Head of caudate nucleus (tissue), 42 donors: ENCODE data around the gene ZAP70.
"Not testable (repeated sequence)": the region's sequence is repeated elsewhere in the genome, so short reads cannot be mapped to it uniquely, and the experiment has no call there.

Experiments
- DNase-seq, 42 donors: peaks; one replicate each; pipeline versions ENCODE4 v3.0.0 to v3.0.0-alpha.2; 2020 to 2021; ENCODE audit warnings: mixed read lengths in 7 of 42
- intact Hi-C: fragments of 100-400 bp; cut with DNase I; formaldehyde crosslinking; loops from one replicate; pipeline ENCODE4 v1.15.0; 2022

The ZAP70 gene

GRCh38 chr2:97713296-97714083, at the start of gene ZAP70:
ZAP70 (plus strand) TSS chr2:97713576; CDS start chr2:97724037, 10,461 bp downstream.
- DNase-seq, result peak in 1 of 42 donors; percentile 8
- intact Hi-C loops, result no loop called here

GRCh38 chr2:97663626-97663961, 49.8 kb upstream of the ZAP70 start:
- DNase-seq, result no peak
- intact Hi-C loops, result loop anchor here (1.0 kb wide), 1 partner anchor 17 kb away; the partner anchor contains the start of gene COX5B

- peak; percentile 96 to 99 (median 98) for DNase-seq
- intact Hi-C loops, result loop anchor here (1.0 kb wide), 1 partner anchor 18 kb away; the partner anchor contains the start of gene COX5B
Measured at GRCh38 chr2:97663962-97664635, 49.3 kb upstream of the ZAP70 start, which contains the start of gene ACTR1B. ACTR1B (minus strand) TSS chr2:97664044; CDS start chr2:97663890, 154 bp downstream.

GRCh38 chr2:97664636-97664970, 48.8 kb upstream of the ZAP70 start:
- intact Hi-C loops, result no loop called here
- peak in 1 of 42 donors; percentile 19 for DNase-seq

GRCh38 chr2:97669448-97669847, 43.9 kb upstream of the ZAP70 start, which contains the start of gene C2orf92:
C2orf92 (plus strand) TSS chr2:97669713; CDS start chr2:97669789, 76 bp downstream.
- intact Hi-C loops, result no loop called here
- no peak for DNase-seq

- intact Hi-C loops, result no loop called here
- DNase-seq, result no peak
Measured at GRCh38 chr2:97670471-97670870, 42.9 kb upstream of the ZAP70 start.

- intact Hi-C loops, result no loop called here
- no peak for DNase-seq
Measured at GRCh38 chr2:97671526-97671925, 41.9 kb upstream of the ZAP70 start.

GRCh38 chr2:97672606-97673140, 40.7 kb upstream of the ZAP70 start:
- intact Hi-C loops, DNase-seq: not testable (repeated sequence)

GRCh38 chr2:97673182-97673914, 40.0 kb upstream of the ZAP70 start:
- intact Hi-C loops, result no loop called here
- peak in 1 of 42 donors; percentile 58 for DNase-seq

GRCh38 chr2:97673915-97674283, 39.5 kb upstream of the ZAP70 start:
- no peak for DNase-seq
- intact Hi-C loops, result no loop called here

- intact Hi-C loops, result no loop called here
- DNase-seq, result no peak
Measured at GRCh38 chr2:97675430-97676113, 37.8 kb upstream of the ZAP70 start.

- intact Hi-C loops, result no loop called here
- DNase-seq, result no peak
Measured at GRCh38 chr2:97676620-97677019, 36.8 kb upstream of the ZAP70 start.

GRCh38 chr2:97677480-97677879, 35.9 kb upstream of the ZAP70 start:
- no peak for DNase-seq
- intact Hi-C loops, result no loop called here

- peak in 3 of 42 donors; percentile 33 to 44 (median 35) for DNase-seq
- intact Hi-C loops, result no loop called here
Measured at GRCh38 chr2:97678298-97678697, 35.1 kb upstream of the ZAP70 start.

- DNase-seq, intact Hi-C loops: not testable (repeated sequence)
Measured at GRCh38 chr2:97687235-97687634, 26.1 kb upstream of the ZAP70 start.

- intact Hi-C loops, result no loop called here
- no peak for DNase-seq
Measured at GRCh38 chr2:97688062-97688827, 25.1 kb upstream of the ZAP70 start.

- intact Hi-C loops, result no loop called here
Measured at GRCh38 chr2:97691166-97691565, 22.2 kb upstream of the ZAP70 start.

GRCh38 chr2:97693476-97693875, 19.9 kb upstream of the ZAP70 start:
- DNase-seq, result peak in 1 of 42 donors; percentile 1
- intact Hi-C loops, result no loop called here

More at GRCh38 chr2:97691166-97691565, 22.2 kb upstream of the ZAP70 start:
- no peak for DNase-seq
